Panc1 (cell line): ENCODE measurements around the gene SLC35D2.

Experiments
- POLR2AphosphoS5 ChIP-seq: IDR thresholded peaks from 2 replicates; pipeline ENCODE4 v1.6.1; 2012; ENCODE audit warnings: mild to moderate bottlenecking, low read depth, low read length, moderate library complexity
- TF ChIP-seq, protein P1 (sequence below): fragments of 450-650 bp; IDR thresholded peaks from 2 replicates; pipeline ENCODE4 v1.5.1; 2017; ENCODE audit warnings: mild to moderate bottlenecking

DNA sequence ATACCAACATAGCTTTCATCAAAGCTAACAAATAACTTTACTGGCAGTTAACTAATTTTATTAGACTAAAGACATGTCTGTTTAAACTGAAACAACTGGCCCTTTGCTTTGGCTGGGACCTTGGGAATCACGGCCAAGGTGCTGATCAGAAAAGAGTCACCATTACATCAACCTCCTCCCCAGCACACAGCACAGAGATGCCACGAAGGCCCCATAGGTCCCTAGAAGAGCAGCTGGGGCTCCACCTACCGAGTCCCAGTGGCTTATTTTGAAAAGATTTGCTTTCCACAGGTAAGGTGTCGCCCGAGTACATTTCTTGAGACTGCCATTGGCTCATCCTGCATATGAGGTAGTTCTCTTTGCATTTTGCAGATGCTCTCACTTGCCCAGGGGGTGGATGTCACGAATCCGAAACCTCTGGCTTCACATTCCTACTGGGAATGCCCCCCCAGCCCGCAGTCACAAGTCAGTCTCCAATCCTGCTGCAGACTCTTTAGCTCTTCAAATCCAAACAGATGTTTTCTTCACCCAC is 62.7 kb downstream of the SLC35D2 start:
- TF ChIP-seq, protein P1, sequence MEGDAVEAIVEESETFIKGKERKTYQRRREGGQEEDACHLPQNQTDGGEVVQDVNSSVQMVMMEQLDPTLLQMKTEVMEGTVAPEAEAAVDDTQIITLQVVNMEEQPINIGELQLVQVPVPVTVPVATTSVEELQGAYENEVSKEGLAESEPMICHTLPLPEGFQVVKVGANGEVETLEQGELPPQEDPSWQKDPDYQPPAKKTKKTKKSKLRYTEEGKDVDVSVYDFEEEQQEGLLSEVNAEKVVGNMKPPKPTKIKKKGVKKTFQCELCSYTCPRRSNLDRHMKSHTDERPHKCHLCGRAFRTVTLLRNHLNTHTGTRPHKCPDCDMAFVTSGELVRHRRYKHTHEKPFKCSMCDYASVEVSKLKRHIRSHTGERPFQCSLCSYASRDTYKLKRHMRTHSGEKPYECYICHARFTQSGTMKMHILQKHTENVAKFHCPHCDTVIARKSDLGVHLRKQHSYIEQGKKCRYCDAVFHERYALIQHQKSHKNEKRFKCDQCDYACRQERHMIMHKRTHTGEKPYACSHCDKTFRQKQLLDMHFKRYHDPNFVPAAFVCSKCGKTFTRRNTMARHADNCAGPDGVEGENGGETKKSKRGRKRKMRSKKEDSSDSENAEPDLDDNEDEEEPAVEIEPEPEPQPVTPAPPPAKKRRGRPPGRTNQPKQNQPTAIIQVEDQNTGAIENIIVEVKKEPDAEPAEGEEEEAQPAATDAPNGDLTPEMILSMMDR = no peak
- no peak for TF ChIP-seq POLR2AphosphoS5
